ENCODE data around the gene ABCC4. TPM values are rescaled to one million over a fixed set of nuclear protein-coding genes. Genes with fewer than 3 reads are reported as not detected.

The ABCC4 gene, protein sequence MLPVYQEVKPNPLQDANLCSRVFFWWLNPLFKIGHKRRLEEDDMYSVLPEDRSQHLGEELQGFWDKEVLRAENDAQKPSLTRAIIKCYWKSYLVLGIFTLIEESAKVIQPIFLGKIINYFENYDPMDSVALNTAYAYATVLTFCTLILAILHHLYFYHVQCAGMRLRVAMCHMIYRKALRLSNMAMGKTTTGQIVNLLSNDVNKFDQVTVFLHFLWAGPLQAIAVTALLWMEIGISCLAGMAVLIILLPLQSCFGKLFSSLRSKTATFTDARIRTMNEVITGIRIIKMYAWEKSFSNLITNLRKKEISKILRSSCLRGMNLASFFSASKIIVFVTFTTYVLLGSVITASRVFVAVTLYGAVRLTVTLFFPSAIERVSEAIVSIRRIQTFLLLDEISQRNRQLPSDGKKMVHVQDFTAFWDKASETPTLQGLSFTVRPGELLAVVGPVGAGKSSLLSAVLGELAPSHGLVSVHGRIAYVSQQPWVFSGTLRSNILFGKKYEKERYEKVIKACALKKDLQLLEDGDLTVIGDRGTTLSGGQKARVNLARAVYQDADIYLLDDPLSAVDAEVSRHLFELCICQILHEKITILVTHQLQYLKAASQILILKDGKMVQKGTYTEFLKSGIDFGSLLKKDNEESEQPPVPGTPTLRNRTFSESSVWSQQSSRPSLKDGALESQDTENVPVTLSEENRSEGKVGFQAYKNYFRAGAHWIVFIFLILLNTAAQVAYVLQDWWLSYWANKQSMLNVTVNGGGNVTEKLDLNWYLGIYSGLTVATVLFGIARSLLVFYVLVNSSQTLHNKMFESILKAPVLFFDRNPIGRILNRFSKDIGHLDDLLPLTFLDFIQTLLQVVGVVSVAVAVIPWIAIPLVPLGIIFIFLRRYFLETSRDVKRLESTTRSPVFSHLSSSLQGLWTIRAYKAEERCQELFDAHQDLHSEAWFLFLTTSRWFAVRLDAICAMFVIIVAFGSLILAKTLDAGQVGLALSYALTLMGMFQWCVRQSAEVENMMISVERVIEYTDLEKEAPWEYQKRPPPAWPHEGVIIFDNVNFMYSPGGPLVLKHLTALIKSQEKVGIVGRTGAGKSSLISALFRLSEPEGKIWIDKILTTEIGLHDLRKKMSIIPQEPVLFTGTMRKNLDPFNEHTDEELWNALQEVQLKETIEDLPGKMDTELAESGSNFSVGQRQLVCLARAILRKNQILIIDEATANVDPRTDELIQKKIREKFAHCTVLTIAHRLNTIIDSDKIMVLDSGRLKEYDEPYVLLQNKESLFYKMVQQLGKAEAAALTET (N-terminal part only)
- 1 to 10 TPM; 4.0 to 4.2 TPM for total RNA-seq

GRCh38 chr13:95301183-95301967 lies at the start of gene ABCC4:
Gene ABCC4 (minus strand): TSS chr13:95301451. CDS start chr13:95301314, 137 bp downstream.

Data from activated naive CD4-positive, alpha-beta T cell treated with anti-CD3 and anti-CD28 coated beads, Interleukin-2, amount 10 ng/mL, durations not matched to agents 5 hours and 36 hours (primary cell).